ENCODE data around the gene PLIN4.

PLIN4 gene

DNA sequence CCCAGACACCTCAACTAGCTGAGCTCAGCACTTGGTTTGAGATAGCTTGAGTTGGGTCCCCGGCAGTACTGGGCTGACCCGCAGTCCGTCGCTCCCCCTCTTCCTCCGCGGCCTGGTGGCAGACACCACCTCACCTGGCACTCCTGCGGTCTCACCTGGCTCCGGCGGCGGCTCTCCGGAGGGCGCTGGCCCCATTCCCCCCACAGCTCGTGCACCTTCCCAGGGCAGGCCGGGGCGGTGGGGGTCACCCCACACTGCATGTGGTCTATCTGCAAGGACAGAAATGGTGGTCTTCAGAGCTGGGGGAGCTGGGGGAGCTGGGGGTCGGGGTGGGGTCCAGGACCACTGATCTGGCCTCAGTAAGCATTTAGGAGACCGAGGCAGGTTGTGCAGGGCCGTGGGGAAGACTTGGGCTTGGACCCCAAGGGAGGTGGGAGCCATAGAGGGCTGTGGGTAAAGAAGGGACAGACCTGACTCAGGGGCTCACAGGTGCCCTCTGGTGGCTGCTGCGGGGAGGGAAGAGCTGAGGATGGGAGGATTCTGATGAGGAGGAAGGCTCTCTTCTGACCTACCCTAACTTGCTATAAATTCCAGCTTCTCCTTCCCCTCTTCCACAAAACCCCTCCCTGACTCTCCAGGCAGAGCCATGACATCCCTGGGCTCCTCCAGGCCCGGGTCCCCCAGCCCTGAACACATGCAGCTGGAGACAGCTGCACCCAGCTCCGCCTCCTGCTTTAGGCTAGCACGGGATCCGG lies 6.7 kb upstream of the PLIN4 start:
- DNase-seq = peak; percentile 82

DNA sequence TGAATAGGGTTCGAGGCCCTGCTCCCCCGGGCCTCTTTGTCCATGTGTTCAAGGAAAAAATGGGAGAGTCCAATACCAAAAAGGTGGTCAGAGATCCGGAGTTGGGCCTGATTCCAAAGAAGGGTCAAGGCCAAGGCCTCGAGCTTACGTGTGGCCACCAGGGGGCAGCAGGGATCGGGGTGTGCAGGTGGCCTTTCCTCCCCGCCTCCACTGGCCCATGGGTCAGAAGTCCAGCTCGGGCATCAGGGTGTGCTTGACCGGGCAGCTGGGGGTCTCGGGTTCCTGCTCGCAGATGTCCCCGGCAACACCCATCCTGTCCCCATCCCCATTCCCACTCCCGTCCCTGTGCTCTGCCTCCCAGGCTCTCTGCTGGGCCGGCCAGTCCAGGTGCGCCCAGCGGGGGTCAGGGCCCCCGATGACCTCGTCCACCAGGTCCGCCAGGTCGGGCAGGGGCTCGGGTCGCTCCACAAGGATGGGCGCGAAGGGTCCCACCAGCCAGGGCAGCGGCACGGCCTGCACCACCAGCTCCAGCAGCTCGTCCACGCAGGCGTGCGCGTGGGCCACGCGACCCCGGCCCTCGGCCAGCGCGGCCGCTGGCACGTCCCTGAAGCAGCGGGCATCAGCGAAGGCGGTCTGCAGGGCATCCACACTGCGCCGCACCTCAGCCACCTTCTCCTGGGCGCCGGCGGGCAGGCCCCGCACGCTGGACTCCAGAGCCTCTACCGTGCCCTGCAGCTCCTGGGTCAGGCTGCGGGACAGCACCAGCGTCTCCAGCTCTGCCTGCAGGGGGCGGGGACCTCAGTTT lies 5.2 kb upstream of the PLIN4 start:
- peak; percentile 73 for DNase-seq

DNA sequence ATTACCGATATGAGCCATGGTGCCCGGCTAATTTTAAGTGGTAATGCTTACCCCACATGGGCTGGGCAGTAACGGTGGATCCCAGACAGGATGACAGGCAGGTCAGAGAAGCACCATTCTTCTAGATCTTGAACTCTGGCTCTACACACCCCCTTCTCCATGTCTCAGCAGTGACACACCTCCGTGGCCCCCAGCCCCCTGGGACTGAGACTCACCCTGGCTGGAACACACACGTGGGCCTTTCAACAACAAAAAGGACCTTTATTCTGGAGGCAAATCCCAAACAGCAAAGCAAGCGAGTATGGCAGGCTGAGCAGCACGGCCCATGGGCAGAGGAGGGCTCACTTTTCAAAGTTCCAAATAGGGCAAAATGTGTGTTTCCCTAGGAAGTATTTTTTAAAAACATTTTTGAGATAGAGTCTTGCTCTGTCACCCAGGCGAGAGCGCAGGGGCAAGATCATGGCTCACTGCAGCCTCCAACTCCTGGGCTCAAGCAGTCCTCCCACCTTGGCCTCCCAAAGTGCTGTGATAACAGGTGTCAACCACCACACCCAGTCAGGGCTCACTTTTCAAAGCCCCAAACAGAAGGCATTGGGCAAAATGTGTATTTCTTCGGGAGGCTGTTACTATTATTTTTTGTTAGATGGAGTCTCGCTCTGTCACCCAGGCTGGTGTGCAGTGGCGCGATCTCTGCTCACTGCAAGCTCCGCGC lies 4.2 kb upstream of the PLIN4 start:
- DNase-seq = no peak

DNA sequence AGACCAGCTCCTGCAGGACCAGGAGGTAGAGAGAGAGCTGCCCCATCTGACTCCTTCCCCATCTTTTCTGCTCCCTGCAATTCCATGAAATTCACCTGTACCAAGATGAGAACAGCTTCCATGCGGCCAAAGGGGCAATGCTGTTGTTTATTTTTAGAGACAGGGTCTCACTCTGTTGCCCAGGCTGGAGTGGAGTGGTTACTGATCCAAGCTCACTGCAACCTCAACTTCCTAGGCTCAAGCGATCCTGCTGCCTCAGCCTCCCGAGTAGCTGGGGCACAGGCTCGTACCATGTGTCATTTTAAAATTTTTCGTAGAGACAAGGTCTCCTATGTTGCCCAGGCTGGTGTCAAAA lies 3.6 kb upstream of the PLIN4 start:
- no peak for DNase-seq

DNA sequence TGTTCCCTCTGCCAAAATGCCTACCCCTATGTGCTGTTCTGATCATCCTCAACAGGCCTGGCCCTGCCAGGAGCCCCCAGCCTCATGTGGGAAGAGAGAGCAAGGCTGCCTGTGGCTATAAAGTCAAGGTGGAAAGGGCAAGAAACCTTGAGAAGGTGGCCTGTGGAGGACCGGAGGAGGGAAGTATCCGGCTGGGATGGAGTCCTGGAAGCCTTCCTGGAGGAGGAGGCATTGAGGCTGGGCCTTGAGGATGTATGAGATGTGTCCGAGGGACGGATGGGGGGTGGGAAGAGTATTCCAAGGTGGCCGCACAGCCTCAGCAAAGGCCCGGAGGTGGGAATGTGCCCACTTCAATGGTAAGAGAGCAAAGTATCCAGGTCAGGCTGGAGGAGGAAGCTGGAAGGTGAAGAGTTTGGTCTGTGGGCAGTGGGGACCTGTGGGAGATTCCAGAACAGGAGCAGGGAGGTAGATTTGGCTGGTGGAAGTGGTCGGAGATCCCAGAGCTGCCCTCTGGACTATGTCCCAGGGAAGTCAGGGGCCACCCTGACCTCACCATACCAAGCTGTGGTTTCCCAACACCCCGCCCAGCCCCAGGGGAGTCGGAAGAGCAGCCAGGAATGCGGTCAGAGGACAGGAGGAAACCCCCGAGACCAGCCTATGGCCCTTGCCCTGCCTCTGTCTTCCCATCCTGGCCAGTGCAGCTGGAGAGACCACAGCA lies 3.0 kb upstream of the PLIN4 start:
- no peak for DNase-seq

DNA sequence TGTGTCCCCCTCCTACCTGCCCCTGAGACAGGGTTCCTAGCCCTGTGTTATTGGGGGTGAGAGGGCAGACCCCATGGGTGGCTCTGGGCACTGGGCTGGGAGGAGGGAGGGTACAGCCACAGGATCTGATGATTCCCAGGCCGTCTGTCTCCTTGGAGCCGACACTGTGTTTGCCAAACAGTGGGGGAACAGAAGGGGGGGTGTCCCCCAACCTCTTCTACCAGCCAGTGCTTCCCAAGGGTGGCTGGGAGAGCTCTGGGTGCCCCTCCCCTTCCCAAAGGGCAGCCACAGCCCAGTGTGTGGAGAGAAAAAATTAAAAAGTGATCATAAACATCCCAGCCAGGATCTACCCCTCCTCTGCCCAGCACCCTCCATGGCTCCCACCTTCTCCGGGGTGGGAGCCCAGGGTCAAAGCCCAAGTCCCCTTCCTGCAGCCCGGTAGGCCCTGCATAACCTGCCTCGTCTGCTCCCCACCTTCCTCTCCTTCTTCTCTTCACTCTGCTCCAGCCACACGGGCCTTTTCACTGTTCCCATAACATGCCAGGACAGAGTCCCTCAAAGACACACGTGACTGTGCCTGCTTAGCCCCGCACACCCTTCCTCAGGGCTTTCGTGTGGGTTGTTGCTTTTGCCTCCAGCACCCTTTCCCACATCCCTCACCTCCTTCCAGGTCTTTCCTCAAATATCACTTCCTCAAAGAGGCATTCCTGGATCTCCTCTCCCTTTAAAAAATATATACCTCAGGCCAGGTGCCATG lies 1.4 kb upstream of the PLIN4 start:
- DNase-seq = no peak

DNA sequence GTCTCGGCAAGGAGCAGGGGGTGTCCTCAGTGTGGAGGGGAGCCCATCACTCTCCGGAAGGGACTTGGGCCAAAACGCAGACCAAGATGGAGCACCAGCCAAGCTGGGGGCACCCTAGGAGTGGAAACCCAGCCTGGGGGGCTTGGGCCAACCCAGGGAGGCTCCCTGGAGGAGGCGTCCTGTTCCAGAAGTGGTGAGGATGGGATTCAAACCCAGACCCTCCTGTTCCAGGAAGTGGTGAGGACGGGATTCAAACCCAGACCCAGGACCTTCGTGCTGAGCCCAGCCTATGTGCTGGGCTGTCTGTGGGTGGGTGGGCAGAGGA lies 848 bp upstream of the PLIN4 start:
- no peak for DNase-seq

DNA sequence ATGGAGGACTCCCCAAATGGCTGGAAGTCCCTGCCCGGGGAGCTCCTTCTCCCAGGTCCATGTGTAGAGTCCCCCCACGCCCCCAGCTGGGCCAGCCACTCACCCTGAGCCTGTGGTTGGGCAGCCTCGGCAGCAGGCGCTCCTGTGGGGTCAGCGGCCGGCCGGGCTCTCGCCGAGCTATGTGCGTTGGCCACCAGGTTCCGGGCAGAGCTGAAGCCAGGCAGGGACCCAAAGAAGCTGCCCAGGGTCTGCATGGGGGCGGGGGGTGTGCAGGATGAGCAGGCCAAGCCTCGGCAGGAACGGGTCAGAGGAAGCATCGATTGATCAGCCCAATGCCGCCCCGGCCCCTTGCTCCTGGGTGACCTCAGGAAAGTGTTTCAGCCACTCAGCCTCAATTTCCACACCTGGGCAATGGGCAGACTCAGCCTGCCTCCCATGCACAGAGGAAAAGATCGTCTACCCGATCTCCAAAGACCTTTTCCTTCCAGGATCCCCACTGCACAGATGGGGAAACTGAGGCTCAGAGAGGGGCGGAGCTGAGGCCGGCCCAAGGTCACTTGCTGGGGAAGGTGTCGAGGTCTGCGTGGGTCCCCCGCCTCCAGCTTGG lies 732 bp downstream of the PLIN4 start:
- DNase-seq = no peak

DNA sequence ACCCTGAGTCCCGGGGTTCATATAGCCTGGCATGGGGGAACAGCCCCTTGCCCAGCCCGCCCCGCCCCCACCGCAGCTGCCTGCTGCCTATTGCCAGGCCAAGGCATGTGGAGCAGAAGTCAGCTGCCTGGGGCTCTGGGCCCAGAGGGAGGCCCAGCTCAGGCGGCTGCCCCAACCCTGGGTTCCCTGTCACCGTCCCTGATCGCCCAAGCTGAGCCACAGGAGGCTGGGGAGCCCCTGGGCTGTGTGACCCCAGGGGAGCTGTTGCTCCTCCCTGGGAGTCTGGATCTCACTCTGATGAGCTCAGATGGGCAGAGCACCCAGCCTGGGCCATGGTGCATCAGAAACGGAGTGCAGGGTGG lies 1.4 kb downstream of the PLIN4 start:
- no peak for DNase-seq

DNA sequence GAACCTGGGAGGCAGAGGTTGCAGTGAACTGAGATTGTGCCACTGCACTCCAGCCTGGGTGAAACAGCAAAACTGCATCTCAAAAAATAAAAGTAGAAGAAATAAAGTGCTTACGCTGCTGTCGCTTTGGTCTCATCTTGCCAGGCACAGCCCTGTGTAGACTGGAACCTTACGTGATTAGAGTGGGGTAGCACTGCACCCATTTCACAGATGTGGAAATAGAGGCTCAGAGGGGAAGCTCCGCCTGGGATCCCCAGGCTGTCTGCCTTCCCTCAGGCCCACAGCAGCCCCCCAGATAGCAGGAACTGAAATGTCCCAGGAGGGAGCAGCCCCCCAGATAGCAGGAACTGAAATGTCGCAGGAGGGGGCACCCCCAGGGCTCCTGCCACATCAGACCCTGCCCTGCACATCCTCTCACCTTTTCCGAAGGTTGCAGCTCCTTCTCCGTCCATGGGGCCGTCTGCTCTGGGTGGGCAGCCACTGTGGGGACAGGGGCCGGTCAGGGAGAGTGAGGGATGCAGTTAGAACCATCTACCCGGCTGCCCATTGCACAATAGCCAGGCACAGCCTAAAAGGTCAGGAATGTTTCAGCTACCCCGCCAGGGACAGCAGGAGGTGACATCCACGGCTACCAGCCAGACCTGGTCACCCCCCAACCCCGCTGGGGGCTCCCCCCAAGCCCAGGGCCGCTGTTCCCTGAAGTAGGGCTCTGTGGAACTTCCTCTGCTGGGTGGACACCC lies 1.9 kb downstream of the PLIN4 start:
- no peak for DNase-seq

DNA sequence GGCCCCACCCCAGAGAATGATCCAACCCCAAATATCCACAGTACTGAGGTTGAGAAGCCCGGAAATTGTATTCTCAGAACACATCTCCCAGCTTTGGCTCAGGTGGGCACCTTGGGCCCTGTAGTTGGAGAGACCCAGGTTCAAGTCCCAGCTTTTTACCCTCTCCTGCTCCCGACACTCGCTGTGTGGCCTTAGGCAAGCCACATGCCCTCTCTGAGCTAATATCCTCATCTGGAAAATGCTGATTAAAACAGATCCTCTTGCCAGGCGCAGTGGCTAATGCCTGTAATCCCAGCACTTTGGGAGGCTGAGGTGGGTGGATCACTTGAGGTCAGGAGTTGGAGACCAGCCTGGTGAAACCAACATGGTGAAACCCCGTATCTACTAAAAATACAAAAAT lies 2.6 kb downstream of the PLIN4 start:
- no peak for DNase-seq

DNA sequence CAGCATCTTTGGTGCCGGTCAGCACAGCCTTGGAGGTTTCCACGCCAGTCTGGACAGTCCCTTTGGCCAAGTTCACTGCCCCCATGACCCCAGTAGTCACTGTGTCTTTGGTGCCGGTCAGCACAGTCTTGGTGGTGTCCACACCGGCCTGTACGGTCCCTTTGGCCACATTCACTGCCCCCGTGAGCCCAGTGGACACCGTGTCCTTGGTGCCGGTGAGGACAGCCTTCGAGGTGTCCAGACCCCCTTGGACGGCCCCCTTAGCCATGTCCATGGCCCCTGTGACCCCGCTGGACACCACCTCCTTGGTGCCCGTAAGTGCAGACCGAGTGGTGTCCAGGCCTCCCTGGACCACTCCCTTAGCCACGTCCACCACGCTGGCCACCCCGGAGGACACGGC lies 5.0 kb downstream of the PLIN4 start:
- DNase-seq = no peak

DNA sequence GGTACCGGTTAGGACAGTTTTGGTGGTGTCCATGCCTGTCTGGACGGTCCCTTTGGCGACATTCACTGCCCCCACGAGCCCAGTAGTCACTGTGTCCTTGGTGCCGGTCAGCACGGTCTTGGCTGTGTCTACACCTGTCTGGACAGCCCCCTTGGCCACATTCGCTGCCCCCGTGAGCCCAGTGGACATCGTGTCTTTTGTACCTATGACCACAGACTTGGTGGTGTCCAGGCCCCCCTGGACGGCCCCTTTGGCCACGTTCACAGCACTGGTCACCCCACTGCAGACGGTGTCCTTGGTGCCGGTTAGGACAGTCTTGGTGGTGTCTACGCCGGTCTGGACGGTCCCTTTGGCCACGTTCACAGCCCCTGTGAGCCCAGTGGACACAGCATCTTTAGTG lies 6.2 kb downstream of the PLIN4 start:
- DNase-seq = no peak

DNA sequence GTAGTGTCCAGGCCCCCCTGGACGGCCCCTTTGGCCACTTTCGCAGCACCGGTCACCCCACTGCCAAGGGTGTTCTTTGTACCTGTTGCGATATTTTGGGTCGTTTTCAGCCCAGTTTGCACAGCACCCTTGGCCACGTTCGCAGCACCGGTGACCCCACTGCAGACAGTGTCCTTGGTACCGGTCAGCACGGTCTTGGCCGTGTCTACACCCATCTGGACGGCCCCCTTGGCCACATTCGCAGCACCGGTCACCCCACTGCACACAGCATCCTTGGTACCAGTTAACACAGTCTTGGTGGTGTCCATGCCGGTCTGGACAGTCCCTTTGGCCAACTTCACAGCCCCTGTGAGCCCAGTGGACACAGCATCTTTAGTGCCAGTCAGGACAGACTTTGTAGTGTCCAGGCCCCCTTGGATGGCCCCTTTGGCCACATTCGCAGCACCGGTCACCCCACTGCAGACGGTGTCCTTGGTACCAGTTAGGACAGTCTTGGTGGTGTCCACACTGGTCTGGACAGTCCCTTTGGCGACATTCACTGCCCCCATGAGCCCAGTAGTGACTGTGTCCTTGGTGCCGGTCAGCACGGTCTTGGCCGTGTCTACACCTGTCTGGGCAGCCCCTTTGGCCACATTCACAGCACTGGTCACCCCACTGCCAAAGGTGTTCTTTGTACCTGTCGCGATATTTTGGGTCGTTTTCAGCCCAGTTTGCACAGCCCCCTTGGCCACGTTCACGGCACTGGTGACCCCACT lies 6.8 kb downstream of the PLIN4 start:
- no peak for DNase-seq

DNA sequence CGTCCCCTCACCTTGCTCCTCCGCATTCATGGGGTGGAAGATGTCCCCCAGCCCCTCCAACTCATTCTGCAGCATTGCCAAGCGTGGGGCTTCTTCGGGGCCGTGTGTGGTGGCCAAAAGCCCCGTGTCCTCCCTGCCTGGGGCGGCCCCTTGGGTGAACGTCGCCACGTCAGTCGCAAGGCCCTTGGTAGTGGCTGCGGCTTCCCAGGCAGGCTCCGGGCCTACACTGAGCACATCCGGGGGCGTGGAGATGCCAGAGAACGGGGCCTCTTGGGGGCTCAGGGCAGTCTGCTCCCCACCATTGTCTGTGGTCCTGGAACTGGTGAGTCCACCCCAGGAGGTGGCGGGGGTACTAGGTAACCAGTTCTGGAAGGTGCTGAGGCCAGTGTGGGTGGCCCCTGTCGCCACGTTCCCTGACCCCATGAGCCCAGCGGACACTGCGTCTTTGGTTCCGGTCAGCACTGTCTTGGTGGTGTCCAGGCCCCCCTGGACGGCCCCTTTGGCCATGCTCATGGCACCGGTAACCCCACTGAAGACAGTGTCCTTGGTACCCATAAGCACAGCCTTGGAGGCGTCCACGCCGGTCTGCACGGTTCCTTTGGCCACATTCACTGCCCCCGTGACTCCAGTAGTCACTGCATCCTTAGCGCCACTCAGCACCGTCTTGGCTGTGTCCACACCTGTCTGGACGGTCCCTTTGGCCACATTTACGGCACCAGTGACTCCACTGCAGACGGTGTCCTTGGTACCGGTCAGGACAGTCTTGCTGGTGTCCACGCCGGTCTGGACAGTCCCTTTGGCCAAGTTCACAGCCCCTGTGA lies 7.6 kb downstream of the PLIN4 start:
- no peak for DNase-seq

DNA sequence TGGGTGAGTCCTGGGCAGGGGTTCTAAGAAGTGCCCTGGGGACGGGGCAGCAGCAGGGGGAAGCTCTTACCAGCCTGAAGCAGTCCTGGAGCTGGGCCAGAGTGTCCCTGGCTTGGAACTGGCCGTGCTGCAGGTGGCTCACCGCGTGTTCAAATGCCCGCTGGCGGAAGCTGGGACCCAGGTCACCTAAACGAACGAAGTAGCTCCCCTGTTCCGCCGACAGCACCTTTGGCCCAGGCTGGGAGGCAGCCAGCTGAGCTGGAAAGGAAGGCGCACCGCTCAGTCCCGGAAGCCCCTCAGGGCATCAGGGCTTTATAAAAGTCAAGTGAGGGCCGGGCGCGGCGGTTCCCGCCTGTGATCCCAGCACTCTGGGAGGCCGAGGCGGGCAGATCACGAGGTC lies 9.6 kb downstream of the PLIN4 start:
- DNase-seq = no peak

DNA sequence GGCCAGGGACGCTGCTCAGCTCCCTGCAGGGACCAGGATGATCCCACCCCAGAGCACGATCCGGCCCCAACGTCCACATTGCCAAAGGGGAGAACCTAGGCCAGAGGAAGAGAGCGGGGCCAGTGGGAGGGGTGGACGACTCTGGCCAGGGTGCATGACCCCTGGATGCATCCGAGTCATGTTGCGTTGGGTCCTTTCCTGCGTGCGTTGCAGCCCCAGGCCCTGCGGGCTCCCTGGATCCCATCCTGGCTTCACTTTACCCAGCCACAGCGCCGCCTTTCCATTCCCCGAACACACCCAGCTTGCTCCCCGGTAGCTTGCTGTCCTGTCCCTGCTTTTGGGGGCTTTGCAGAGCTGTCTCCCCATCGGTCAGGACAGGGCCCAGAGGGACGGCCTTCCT lies 10.5 kb downstream of the PLIN4 start:
- no peak for DNase-seq

DNA sequence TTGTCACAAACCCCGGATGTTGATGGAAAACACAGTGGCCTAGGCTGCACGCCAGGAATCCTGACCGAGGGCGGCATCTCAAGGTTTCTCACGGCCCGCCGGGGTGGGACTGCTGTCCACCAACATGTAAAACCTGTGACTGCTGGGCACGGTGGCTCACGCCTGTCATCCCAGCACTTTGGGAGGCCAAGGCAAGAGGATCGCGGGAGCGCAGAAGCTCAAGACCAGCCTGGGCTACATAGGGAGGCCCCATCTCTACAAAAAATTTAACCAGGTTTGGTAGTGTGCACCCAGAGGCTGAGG lies 11.2 kb downstream of the PLIN4 start:
- no peak for DNase-seq

DNA sequence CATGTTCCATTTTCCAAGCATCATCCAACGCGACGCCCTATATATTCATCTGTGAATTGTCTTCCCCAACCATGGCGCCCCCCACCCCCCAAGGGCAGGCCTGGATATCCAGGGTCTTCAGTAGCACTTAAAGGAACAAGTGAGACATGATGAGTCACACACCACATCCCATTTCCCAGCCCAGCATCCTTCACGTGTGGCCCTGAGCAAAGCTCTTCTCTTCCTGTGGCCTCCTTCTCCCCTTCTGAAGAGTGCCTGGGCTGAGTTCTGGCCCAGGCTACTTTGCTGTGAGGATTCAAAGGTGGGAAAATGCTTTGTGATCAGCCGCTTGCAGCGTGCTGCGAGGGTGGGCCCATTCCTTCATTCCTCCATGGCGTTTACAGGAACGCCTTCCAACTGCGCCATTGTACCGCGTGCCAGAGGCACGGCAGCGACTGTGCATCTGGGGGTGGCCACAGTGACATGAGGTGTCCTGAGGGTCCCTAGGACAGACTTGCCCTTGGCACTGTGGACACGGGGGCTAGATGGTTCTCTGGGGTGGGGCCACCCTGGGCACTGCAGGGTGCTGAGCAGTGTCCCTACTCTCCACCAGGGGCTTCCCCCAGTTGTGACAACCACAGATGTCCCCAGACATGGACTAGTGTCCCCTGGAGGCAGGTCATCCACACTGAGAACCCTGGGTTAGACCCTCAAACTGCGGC lies 11.7 kb downstream of the PLIN4 start:
- peak; percentile 77 for DNase-seq

Data from islet precursor cell (in vitro differentiated cells).